ENCODE measurements around the gene CHD9.
A peak's percentile ranks its signal among the peaks of the same experiment; 100 is the strongest.

The CHD9 gene

GRCh38 chr16:53024045-53024444, 30.7 kb upstream of the CHD9 start:
- no peak for TF ChIP-seq CTCF (IDR thresholded peaks at IDR 0.05)
- H3K27me3 Mint-ChIP-seq (ENCODE audit: low read depth, poor library complexity) = peaks cover 3% of the 10 kb centered on the region
- no peak for DNase-seq

GRCh38 chr16:53029971-53030370, 24.8 kb upstream of the CHD9 start:
- no peak for DNase-seq
- H3K27me3 Mint-ChIP-seq (ENCODE audit: low read depth, poor library complexity) = peaks cover 4% of the 10 kb centered on the region
- peaks cover 1% of the 10 kb centered on the region for H3K4me1 Mint-ChIP-seq
- no peak overlapping the region for H3K27ac Mint-ChIP-seq
- H3K36me3 Mint-ChIP-seq (ENCODE audit: low read depth) = no peaks in the 10 kb centered on the region
- no peak overlapping the region for H3K4me3 Mint-ChIP-seq
- TF ChIP-seq CTCF (IDR thresholded peaks at IDR 0.05) = no peak
- peaks cover 14% of the 10 kb centered on the region for H3K9me3 Mint-ChIP-seq

More at GRCh38 chr16:53024045-53024444, 30.7 kb upstream of the CHD9 start:
- H3K4me1 Mint-ChIP-seq = no peaks in the 10 kb centered on the region
- H3K9me3 Mint-ChIP-seq = no peaks in the 10 kb centered on the region
- no peak overlapping the region for H3K4me3 Mint-ChIP-seq
- no peaks in the 10 kb centered on the region for H3K36me3 Mint-ChIP-seq (ENCODE audit: low read depth)
- no peak overlapping the region for H3K27ac Mint-ChIP-seq

GRCh38 chr16:53031323-53031942, 23.4 kb upstream of the CHD9 start:
- no peak for DNase-seq
- H3K36me3 Mint-ChIP-seq (ENCODE audit: low read depth) = no peaks in the 10 kb centered on the region
- H3K4me3 Mint-ChIP-seq = no peak overlapping the region
- no peak for TF ChIP-seq CTCF (IDR thresholded peaks at IDR 0.05)
- H3K27me3 Mint-ChIP-seq (ENCODE audit: low read depth, poor library complexity) = peaks cover 9% of the 10 kb centered on the region
- peaks cover 16% of the 10 kb centered on the region for H3K9me3 Mint-ChIP-seq
- peaks cover 4% of the 10 kb centered on the region for H3K4me1 Mint-ChIP-seq
- no peak overlapping the region for H3K27ac Mint-ChIP-seq

GRCh38 chr16:53034306-53034705, 20.5 kb upstream of the CHD9 start:
- DNase-seq = no peak
- Mint-ChIP-seq H3K27ac (no peak overlapping the region), H3K36me3 (ENCODE audit: low read depth) (no peaks in the 10 kb centered on the region), H3K9me3 (peaks cover 16% of the 10 kb centered on the region), H3K4me3 (no peak overlapping the region), H3K4me1 (peaks cover 11% of the 10 kb centered on the region), H3K27me3 (ENCODE audit: low read depth, poor library complexity) (peaks cover 11% of the 10 kb centered on the region)
- no peak for TF ChIP-seq CTCF (IDR thresholded peaks at IDR 0.05)

GRCh38 chr16:53035176-53035942, 19.4 kb upstream of the CHD9 start:
- no peak for TF ChIP-seq CTCF (IDR thresholded peaks at IDR 0.05)
- Mint-ChIP-seq H3K4me3 (no peak overlapping the region), H3K9me3 (peaks cover 16% of the 10 kb centered on the region), H3K4me1 (peaks cover 13% of the 10 kb centered on the region), H3K36me3 (ENCODE audit: low read depth) (no peaks in the 10 kb centered on the region), H3K27me3 (ENCODE audit: low read depth, poor library complexity) (peaks cover 10% of the 10 kb centered on the region), H3K27ac (peak overlapping the region; percentile 49)
- DNase-seq = no peak

All from nephron progenitor cell (in vitro differentiated cells).